ENCODE data around the gene CCDC124.
"Not testable (repeated sequence)": the region's sequence is repeated elsewhere in the genome, so short reads cannot be mapped to it uniquely, and the experiment has no call there.

The CCDC124 gene

DNA sequence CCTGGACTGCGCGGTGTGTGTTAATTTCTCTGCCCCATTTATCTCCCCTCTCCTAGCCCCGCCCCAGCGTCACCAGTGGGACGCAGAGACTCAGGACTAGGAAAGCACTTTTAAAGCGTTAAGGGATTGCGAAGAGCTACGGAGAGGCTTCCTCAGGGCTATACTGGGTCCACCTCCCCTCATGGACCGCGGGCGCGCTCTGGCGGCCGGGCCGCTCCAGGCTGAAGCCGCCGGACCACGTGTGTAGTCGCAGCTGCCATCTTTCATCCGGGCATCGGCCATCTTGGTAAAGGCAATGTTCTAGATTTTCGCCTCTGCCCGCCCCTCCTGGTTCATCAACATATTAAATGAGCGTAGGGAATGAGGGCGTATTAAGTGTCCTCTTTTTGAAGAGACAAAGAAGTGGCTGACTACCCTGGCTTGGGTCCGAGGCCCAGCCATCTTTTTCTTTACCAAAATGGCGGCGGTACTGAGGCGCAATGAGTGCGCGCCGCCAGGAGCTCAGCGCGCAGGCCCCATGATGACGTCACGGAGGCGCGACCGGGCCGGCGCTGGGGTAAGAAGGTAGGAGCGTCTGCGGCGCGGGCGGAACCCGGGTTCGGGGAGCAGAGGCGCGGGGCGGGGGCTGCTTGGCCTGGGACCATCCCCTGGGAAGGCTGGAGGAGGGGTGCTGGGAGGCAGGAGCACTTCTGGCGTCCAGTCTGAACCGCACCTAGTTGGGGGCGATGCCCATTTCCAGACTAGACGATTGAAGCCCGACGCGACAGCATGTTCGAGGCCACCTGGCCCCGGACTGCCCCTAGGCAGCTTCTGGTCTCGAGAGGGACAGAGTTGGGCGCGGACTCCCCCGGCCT, at the start of gene CCDC124:
Gene CCDC124, plus strand, starts transcription at position 531 of the 854 bp plus-strand sequence. CDS start 3,406 bp downstream, outside the sequence.
- DNase-seq (ENCODE audit: low read depth in 3 of 3), result peak; percentile 85 to 87 (median 85)

DNA sequence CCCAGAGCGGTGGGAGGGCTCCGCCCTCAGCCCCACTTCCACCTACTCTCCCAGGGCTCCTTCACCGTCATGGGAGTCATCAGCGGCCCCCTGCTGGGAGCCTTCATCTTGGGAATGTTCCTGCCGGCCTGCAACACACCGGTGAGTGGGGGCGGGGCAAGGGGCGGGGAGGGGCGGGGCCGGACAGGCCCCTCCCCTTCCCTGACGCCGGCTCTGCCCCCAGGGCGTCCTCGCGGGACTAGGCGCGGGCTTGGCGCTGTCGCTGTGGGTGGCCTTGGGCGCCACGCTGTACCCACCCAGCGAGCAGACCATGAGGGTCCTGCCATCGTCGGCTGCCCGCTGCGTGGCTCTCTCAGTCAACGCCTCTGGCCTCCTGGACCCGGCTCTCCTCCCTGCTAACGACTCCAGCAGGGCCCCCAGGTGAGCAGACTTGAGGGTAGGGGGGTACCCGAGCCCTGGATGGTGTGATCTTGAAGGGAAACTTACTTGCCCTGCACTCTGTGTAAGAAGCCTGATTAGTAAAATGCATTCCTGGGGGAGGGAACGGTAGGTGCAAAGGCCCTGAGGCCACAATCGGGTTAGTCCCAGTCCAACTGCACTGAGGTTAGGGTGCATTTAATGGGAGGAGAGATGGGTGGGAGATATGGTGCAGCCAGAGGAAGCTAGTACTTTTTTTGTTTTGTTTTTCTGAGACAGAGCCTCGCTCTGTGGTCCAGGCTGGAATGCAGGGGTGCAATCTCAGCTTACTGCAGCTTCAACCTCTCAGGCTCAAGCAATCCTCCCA, 49.0 kb upstream of the CCDC124 start:
- DNase-seq (ENCODE audit: low read depth in 3 of 3), result no peak

- no peak for DNase-seq (ENCODE audit: low read depth in 3 of 3)
These were observed 46.3 kb upstream of the CCDC124 start for GRCh38 chr19:17886515-17886914.

GRCh38 chr19:17887221-17887620, 45.6 kb upstream of the CCDC124 start:
- DNase-seq (ENCODE audit: low read depth in 3 of 3), result not testable (repeated sequence)

DNA sequence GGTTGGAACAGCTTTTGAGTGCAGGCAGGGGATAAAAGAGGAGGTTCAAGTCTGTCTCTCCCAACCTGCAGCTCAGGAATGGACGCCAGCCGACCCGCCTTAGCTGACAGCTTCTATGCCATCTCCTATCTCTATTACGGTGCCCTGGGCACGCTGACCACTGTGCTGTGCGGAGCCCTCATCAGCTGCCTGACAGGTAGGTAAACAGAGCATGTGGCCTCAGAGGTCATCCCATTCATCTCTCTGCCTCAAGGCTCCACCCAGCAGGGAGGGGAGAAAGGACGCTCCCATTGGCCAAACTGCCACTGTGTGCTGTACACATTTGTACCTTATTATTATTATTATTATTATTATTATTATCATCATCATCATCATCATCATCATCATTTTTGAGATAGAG, 44.6 kb upstream of the CCDC124 start:
- DNase-seq (ENCODE audit: low read depth in 3 of 3), result no peak

DNA sequence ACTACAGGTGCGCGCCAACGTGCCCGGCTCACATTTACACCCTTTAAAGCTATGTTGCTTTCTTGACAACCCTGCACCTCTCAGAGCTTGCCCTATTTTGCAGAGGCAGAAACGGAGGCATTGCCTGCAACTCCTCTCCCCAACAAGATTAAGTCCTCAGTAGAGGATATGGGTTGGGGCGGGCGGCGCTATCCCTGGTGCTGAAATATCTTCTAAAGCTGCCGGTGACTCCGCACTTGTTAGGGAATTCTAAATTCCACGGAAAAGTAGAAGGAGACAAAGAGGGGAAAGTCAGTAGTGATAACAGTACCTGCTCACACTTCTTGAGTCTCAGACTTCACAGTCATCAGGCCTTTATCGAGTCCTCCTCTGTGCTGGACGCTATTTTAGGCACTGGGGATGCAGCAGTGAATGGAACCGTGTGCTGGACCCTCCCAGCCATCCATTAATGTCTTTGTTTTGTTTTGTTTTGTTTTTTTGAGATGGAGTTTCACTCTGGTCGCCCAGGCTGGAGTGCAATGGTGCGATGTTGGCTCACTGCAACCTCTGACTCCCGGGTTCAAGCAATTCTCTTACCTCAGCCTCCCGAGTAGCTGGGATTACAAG, 43.1 kb upstream of the CCDC124 start:
- no peak for DNase-seq (ENCODE audit: low read depth in 3 of 3)

DNA sequence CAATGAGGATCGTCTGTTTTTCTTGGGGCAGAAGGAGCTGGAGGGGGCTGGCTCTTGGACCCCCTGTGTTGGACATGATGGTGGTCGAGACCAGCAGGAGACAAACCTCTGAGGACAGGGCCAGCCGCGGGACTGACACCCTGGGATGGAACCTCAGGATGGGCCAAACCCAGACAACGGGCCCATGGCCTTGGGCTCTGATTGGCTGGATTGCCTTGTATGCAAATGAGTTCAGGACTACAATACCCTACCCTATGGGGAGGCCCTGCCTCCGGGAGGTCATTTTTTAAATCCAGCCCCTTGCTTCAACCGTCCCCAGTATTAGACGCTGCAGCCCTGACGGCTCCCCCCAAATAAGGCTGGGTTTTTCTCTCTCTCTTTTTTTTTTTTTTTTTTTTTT, 39.0 kb upstream of the CCDC124 start:
- no peak for DNase-seq (ENCODE audit: low read depth in 3 of 3)

DNA sequence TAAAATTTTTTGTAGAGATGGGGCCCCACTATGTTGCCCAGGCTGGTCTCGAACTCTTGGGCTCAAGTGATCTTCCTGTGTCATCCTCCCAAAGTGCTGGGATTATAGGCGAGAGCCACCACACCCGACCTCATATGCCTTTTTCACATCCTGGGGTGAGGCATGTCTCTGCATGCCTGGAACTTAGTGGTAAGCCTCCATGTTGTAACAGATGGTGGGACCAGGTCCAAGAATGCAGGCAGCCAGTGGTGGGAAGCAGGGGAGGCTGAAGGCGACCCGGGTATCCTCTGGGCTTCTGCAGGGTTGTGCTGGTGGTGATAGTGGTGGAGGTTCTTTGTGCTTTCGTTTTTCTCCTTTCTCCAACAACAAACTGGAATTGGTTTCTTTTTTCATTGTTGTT, 30.1 kb upstream of the CCDC124 start:
- no peak for DNase-seq (ENCODE audit: low read depth in 3 of 3)

DNA sequence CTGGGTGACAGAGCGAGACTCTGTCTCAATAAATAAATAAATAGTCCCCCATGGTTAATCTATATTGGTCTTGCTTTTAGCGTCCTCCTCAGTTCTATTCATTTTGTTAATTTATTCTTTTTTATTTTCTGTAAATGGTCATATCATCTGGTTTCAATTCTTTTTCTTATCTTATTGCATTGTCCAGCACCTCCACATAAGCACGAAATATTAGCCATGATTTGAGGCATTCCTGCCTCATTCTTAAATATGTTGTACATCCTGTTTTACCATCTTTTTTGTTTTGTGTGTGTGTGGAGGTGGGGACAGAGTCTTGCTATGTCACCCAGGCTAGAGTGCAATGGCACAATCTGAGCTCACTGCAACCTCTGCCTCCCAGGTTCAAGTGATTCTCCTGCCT, 24.6 kb upstream of the CCDC124 start:
- DNase-seq (ENCODE audit: low read depth in 3 of 3), result no peak

GRCh38 chr19:17909003-17909732, 23.6 kb upstream of the CCDC124 start:
- DNase-seq (ENCODE audit: low read depth in 3 of 3), result no peak

DNA sequence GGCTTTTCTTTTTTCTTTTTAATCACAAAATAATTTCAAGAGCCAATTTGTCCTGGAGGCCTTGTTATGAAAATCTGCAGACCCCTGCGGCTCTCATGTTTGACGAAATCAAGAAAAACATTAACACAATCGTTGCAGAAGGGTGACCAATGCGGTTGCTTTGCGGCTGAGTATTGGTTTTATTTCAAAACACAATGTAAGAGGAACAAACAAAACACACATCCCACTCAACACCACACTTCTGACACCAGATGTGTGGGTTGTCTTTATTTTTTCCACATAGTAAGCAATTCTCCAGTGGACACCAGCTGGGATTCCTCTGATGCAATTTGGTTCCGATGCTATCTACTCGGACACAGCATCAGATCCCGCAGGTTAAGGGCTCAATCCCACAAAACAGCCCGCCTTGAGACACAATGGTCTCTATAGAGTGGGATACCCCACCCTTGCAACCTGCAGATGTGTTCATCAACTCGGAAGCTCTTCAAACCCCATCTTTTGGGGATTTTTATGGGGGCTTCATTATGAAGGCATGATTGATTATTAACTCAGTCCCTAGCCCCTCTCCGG, 21.9 kb upstream of the CCDC124 start:
- no peak for DNase-seq (ENCODE audit: low read depth in 3 of 3)

DNA sequence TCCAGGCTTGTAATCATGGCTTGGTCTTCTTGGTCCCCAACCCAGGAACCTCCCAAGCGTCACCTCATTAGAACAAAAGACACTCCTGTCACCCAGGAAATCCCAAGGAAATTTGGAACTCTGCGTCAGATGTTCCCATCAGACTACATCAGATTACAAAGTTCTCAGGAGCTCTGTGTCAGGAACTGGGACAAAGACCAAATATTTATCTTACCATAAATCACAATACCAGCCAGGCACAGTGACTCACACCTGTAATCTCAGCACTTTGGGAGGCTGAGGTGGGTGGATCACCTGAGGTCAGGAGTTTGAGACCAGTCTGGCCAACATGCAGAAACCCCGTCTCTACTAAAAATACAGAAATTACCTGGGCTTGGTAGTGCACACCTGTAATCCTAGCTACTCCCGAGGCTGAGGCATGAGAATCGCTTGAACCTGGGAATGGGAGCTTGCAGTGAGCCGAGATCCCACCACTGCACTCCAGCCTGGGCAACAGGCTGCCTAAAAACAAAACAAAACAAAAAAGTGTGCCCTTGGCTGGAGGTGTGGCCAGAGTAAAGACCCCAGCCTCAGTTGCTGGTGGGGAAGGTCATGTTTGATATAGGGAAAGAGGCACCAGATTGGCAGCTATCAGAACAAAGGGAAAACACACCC, 16.7 kb upstream of the CCDC124 start:
- DNase-seq (ENCODE audit: low read depth in 3 of 3), result no peak

GRCh38 chr19:17918151-17918550, 14.7 kb upstream of the CCDC124 start:
- not testable (repeated sequence) for DNase-seq (ENCODE audit: low read depth in 3 of 3)

DNA sequence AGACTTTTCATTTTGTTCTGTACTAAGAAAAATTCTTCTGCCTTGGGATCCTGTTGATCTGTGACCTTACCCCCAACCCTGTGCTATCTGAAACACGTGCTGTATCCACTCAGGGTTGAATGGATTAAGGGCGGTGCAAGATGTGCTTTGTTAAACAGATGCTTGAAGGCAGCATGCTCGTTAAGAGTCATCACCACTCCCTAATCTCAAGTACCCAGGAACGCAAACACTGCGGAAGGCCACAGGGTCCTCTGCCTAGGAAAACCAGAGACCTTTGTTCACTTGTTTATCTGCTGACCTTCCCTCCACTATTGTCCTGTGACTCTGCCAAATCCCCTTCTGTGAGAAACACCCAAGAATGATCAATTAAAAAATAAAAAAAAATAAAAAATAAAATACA, 13.7 kb upstream of the CCDC124 start:
- DNase-seq (ENCODE audit: low read depth in 3 of 3), result not testable (repeated sequence)

- no peak for DNase-seq (ENCODE audit: low read depth in 3 of 3)
These were observed 12.3 kb upstream of the CCDC124 start for GRCh38 chr19:17920527-17920926.

- DNase-seq (ENCODE audit: low read depth in 3 of 3), result no peak
These were observed 10.7 kb upstream of the CCDC124 start for GRCh38 chr19:17922138-17922537.

DNA sequence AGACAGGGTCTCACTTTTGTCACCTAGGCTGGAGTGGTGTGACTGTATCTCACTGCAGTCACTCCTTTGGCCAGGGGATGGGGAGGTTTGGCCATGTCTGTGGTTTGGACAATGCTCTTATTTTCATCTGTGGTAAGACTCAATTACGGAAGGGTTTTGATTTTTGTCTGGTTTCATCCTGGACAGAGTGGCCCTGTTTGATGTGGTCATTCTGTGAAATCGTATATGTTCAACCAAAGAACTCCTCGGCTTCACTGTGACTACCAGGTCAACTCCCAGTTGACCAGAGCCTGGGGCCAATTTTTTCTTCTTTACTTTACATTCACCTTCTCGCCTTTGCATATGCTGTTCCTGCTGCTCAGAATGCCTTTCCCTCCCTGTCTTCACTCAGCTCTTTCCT, 6.8 kb upstream of the CCDC124 start:
- no peak for DNase-seq (ENCODE audit: low read depth in 3 of 3)

- DNase-seq (ENCODE audit: low read depth in 3 of 3), result no peak
These were observed 3.8 kb upstream of the CCDC124 start for GRCh38 chr19:17929056-17929455.

- no peak for DNase-seq (ENCODE audit: low read depth in 3 of 3)
These were observed 1.2 kb upstream of the CCDC124 start for GRCh38 chr19:17931532-17932191.

DNA sequence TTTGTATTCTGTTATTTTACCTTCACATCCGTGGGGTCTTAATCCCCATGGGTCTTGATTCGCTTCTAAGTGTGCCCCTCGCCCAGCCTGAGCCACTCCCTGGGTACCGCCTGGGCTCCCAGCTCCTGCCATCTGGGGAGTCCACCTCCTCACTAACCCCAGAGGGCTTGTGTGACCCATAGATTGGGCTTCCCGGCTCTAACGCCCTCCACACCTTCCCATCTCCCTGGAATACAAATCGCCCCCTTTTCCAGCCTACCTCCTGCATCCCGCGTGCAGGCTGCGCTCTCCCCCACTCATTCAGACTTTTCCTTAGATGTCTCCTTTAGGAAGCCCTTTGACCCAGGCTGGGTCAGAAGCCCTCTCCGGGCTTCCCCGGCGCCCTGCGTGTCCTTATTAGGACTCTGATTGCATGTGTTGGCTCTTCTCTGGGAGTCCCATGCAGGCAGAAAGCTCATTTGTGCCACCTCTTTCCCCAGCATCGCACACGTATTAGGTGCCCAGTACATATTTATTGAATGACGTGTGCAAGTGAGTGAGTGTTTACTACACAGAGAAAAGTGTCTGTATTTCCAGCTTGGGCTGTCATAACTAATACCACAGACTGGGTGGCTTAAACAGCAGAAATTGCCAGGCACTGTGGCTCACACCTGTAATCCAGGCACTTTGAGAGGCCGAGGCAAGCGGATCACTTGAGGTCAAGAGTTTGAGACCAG, 757 bp downstream of the CCDC124 start:
- no peak for DNase-seq (ENCODE audit: low read depth in 3 of 3)
